ENCODE results near the gene HECW1.
"Not testable (repeated sequence)": the region's sequence is repeated elsewhere in the genome, so short reads cannot be mapped to it uniquely, and the experiment has no call there.

GRCh38 chr7:43343417-43343816 lies 231.0 kb downstream of the HECW1 start:
- TF ChIP-seq CTCF (IDR thresholded peaks at IDR 0.05; ENCODE audit: control extremely low read depth in 1 of 3, insufficient read depth in 1 of 3, low read depth in 1 of 3, low read length in 3 of 3); CEBPB (IDR thresholded peaks at IDR 0.05; ENCODE audit: low read depth, low read length); EZH2 (IDR thresholded peaks at IDR 0.05; ENCODE audit: low read depth, low read length, severe bottlenecking); YY1 (IDR thresholded peaks at IDR 0.05; ENCODE audit: low read depth, low read length); SUZ12 (IDR thresholded peaks at IDR 0.05; ENCODE audit: low read length); GTF2F1 (IDR thresholded peaks at IDR 0.05; ENCODE audit: borderline replicate concordance, low read depth, low read length); RAD21 (IDR thresholded peaks at IDR 0.05 in 1 of 2, conservative IDR thresholded peaks at IDR 0.05 in 1 of 2; ENCODE audit: low read depth in 2 of 2, low read length in 2 of 2); KDM1A (IDR thresholded peaks at IDR 0.05; ENCODE audit: borderline replicate concordance, low read length); POLR2AphosphoS5 (IDR thresholded peaks at IDR 0.05; ENCODE audit: low read depth, low read length); POLR2A (IDR thresholded peaks at IDR 0.05; ENCODE audit: control extremely low read depth in 1 of 2, low read depth in 2 of 2, low read length in 2 of 2): not testable (repeated sequence)
- TF ChIP-seq, protein P1, sequence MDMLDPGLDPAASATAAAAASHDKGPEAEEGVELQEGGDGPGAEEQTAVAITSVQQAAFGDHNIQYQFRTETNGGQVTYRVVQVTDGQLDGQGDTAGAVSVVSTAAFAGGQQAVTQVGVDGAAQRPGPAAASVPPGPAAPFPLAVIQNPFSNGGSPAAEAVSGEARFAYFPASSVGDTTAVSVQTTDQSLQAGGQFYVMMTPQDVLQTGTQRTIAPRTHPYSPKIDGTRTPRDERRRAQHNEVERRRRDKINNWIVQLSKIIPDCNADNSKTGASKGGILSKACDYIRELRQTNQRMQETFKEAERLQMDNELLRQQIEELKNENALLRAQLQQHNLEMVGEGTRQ (IDR thresholded peaks at IDR 0.05; ENCODE audit: low read length), result not testable (repeated sequence)

All from H1 (cell line).